ENCODE data around the gene KIAA1210. TPM values are rescaled to one million over a fixed set of nuclear protein-coding genes. Genes with fewer than 3 reads are reported as not detected.
A peak's percentile ranks its signal among the peaks of the same experiment; 100 is the strongest.
"Not testable (repeated sequence)": the region's sequence is repeated elsewhere in the genome, so short reads cannot be mapped to it uniquely, and the experiment has no call there.

KIAA1210 gene
- total RNA-seq, 1 donor from 2014 or later = not detected

GRCh38 chrX:119055687-119056086 is 71.9 kb downstream of the KIAA1210 start:
- DNase-seq (peak; percentile 53), ATAC-seq (peak; percentile 98)
- intact Hi-C loops (cut with micrococcal nuclease) = no loop called here

- no peak for DNase-seq
- ATAC-seq = no peak
- intact Hi-C loops (cut with micrococcal nuclease) = no loop called here
Measured at GRCh38 chrX:119045884-119046283, 81.7 kb downstream of the KIAA1210 start.

DNA sequence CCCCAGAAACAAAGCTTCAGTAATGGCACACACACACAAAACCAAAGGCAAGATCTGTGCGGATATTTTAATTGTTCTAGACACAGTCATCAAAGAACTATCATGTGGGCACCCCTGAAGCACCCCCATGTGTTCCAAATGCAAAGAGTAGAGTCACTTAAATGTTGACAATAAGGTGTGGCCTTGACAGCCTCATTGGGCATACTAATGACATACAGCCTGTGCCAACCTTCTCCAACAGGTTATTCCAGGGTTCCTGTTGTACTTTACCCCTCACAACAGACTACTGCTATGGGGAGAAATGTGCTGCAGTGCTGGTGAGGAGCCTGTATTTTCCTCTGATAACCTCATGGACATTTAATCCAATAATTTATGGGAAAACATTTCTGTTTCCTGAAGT is 84.6 kb downstream of the KIAA1210 start:
- DNase-seq = no peak
- intact Hi-C loops (cut with micrococcal nuclease) = no loop called here
- no peak for ATAC-seq

GRCh38 chrX:119042040-119042439 is 85.6 kb downstream of the KIAA1210 start:
- intact Hi-C loops (cut with micrococcal nuclease) = no loop called here
- no peak for ATAC-seq
- no peak for DNase-seq

DNA sequence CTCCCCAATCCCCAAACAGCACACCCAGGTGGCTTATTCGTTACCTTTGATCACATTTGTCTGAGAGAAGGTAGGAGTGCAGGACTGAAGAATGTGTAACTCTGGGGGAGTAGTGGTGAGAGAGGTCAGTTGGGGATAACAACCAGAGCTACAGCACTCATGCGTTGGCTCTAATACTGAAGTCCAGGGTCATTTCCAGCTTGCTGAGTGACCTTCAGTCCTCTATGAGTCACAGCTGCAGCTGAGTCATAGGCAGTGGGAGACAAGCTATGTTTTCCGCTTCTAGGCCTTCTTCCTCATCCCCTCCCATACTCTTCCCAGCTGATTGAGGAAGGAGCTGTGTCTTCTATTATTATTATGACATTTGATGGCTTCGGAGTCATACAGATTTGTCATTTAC is 86.4 kb downstream of the KIAA1210 start:
- peak; percentile 100 for ATAC-seq
- peak; percentile 31 for DNase-seq
- intact Hi-C loops (cut with micrococcal nuclease) = no loop called here

DNA sequence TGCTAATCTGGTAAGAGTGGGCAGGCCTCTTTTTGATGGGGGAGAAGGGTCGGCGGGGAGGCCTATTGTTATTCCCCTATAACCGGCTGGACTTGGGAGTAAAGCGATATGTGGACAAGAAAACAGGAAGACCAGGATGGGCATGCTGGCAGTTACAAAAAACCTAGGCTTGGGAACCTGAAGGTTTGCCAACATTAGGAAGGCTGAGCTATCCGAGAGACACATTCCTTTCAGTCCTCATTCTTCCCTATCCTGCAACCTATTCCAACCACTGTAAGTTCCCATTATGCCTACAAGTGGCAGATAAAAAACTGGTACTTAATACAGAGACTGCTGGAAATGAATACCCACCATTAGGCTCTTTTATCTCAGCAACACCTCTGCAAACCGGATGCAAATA is 87.2 kb downstream of the KIAA1210 start:
- ATAC-seq (peak; percentile 54), DNase-seq (no peak)
- intact Hi-C loops (cut with micrococcal nuclease) = no loop called here

GRCh38 chrX:119036107-119037029 is 91.2 kb downstream of the KIAA1210 start:
- DNase-seq = no peak

GRCh38 chrX:119030990-119031389 is 96.6 kb downstream of the KIAA1210 start:
- intact Hi-C loops (cut with micrococcal nuclease) = no loop called here
- DNase-seq (no peak), ATAC-seq (no peak)

More at GRCh38 chrX:119036107-119037029, 91.2 kb downstream of the KIAA1210 start:
- intact Hi-C loops (cut with micrococcal nuclease) = no loop called here
- ATAC-seq = no peak

DNA sequence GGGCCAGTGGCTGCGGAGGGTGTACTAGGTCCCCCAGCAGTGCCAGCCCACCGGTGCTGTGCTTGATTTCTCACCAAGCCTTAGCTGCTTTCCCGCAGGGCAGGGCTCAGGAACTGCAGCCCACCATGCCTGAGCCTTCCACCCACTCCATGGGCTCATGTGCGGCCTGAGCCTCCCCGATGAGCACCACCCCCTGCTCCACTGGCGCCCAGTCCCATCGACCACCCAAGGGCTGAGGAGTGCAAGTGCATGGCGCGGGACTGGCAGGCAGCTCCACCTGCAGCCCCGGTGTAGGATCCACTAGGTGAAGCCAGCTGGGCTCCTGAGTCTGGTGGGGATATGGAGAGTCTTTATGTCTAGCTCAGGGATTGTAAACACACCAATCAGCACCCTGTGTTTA is 98.0 kb downstream of the KIAA1210 start:
- ATAC-seq; intact Hi-C loops (cut with micrococcal nuclease): not testable (repeated sequence)

DNA sequence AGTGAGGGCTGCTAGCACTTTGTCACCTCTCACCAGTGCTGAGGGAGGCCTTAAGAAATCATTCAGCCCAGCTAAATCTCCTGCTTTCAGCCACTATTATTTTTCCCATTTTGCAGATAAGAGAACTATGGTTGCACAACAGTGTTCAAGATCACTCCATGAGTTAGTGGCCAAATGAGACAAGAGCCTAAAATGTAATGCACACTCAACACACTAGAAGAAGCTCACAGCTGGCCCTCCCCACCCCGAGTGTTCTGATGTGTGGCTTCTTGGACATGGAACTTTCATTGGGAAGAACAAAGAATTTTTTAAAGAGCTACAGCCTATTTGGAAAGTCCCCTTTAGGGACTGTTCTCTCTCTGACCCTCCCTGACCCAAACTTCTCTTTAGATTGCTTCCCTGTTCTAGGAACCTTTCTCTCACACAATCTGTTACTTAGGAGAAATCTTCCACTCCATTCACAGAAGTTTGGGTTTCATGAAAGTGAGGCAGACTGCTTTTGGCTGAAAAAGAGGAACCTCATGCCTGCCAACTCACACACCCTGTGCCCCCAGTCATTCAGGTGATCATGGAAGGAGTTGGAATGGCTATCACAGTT is 98.8 kb downstream of the KIAA1210 start:
- intact Hi-C loops (cut with micrococcal nuclease) = no loop called here
- peak; percentile 92 for ATAC-seq
- DNase-seq = peak; percentile 45

More for the DNA sequence above, 98.0 kb downstream of the KIAA1210 start:
- DNase-seq = not testable (repeated sequence)

Other genes starting within 250 kb of the KIAA1210 start
- 4.2 TPM for gene LONRF3, start 153.2 kb downstream of the KIAA1210 start, total RNA-seq
- gene CT47C1, start 54.8 kb downstream of the KIAA1210 start, total RNA-seq = not detected
- 16.5 TPM for gene PGRMC1, start 108.5 kb upstream of the KIAA1210 start, total RNA-seq